Trophoblast cell (in vitro differentiated cells and primary cell): ENCODE data around the gene DENND2D.

Experiments
- DNase-seq, 2 donors: peaks; one replicate each; pipeline ENCODE4 v3.0.0-alpha.2; 2016
- H2AFZ ChIP-seq: 2 replicates; pipeline ENCODE4 v1.6.1; 2013; ENCODE audit warnings: low read length, moderate library complexity, mild to moderate bottlenecking; ENCODE audit not compliant: insufficient read depth, poor library complexity
- H2AK5ac ChIP-seq: 2 replicates; pipeline ENCODE4 v1.6.1; 2013; ENCODE audit warnings: mild to moderate bottlenecking, low read length
- H2BK120ac ChIP-seq: 2 replicates; pipeline ENCODE4 v1.6.1; 2013; ENCODE audit warnings: low read length, mild to moderate bottlenecking, moderate library complexity; ENCODE audit not compliant: insufficient read depth, poor library complexity
- H2BK12ac ChIP-seq: 2 replicates; pipeline ENCODE4 v1.6.1; 2013; ENCODE audit warnings: mild to moderate bottlenecking, low read length, moderate library complexity
- H2BK5ac ChIP-seq: 2 replicates; pipeline ENCODE4 v1.6.1; 2013; ENCODE audit warnings: low read length, low read depth, moderate library complexity, mild to moderate bottlenecking; ENCODE audit not compliant: poor library complexity
- H3K14ac ChIP-seq: 2 replicates; pipeline ENCODE4 v1.6.1; 2013; ENCODE audit warnings: mild to moderate bottlenecking, low read length
- H3K18ac ChIP-seq: 2 replicates; pipeline ENCODE4 v1.6.1; 2013; ENCODE audit warnings: mild to moderate bottlenecking, low read length
- H3K23ac ChIP-seq: 2 replicates; pipeline ENCODE4 v1.6.1; 2013; ENCODE audit warnings: low read length
- H3K27ac ChIP-seq: 2 replicates; pipeline ENCODE4 v1.5.1; 2013; ENCODE audit warnings: low read depth, mild to moderate bottlenecking, inconsistent platforms, low read length, moderate library complexity
- H3K27me3 ChIP-seq: 2 replicates; pipeline ENCODE4 v1.6.1; 2013; ENCODE audit warnings: inconsistent platforms, mild to moderate bottlenecking, low read length, moderate library complexity; ENCODE audit not compliant: insufficient read depth
- H3K36me3 ChIP-seq, 2 experiments: 1 replicate in 1 of 2; 2 replicates in 1 of 2; pipeline ENCODE4 v1.6.1; 2013; ENCODE audit warnings: low read length in 2 of 2, mild to moderate bottlenecking in 2 of 2, moderate library complexity in 1 of 2; ENCODE audit not compliant: insufficient read depth in 2 of 2, control insufficient read depth in 1 of 2
- H3K4ac ChIP-seq: 2 replicates; pipeline ENCODE4 v1.6.1; 2013; ENCODE audit warnings: low read depth, mild to moderate bottlenecking, low read length, moderate library complexity
- H3K4me1 ChIP-seq, 2 experiments: 1 replicate in 1 of 2; 2 replicates in 1 of 2; pipeline ENCODE4 v1.6.1; 2013; ENCODE audit warnings: low read length in 2 of 2, mild to moderate bottlenecking in 2 of 2, moderate library complexity in 1 of 2; ENCODE audit not compliant: insufficient read depth in 2 of 2, control insufficient read depth in 1 of 2
- H3K4me2 ChIP-seq: 2 replicates; pipeline ENCODE4 v1.6.1; 2013; ENCODE audit warnings: inconsistent platforms, mild to moderate bottlenecking, low read length, moderate library complexity
- H3K4me3 ChIP-seq: 2 replicates; pipeline ENCODE4 v1.5.1; 2013; ENCODE audit warnings: mild to moderate bottlenecking, low read depth, low read length, inconsistent platforms
- H3K79me1 ChIP-seq: one replicate; pipeline ENCODE4 v1.6.1; 2013; ENCODE audit warnings: low read length
- H3K79me2 ChIP-seq: 2 replicates; pipeline ENCODE4 v1.6.1; 2013; ENCODE audit warnings: low read length, mild to moderate bottlenecking; ENCODE audit not compliant: control insufficient read depth, insufficient read depth, poor library complexity
- H3K9ac ChIP-seq: 2 replicates; pipeline ENCODE4 v1.6.1; 2013; ENCODE audit warnings: mild to moderate bottlenecking, low read length
- H3K9me3 ChIP-seq: 2 replicates; pipeline ENCODE4 v1.6.1; 2013; ENCODE audit warnings: low read depth, mild to moderate bottlenecking, control low read depth, inconsistent platforms, low read length; ENCODE audit not compliant: insufficient read depth
- H4K12ac ChIP-seq: 2 replicates; pipeline ENCODE4 v1.6.1; 2013; ENCODE audit warnings: low read depth, mild to moderate bottlenecking, low read length, moderate library complexity
- H4K8ac ChIP-seq: 2 replicates; pipeline ENCODE4 v1.6.1; 2013; ENCODE audit warnings: low read depth, mild to moderate bottlenecking, low read length, moderate library complexity
- H4K91ac ChIP-seq: one replicate; pipeline ENCODE4 v1.6.1; 2013; ENCODE audit warnings: low read depth, mild to moderate bottlenecking, low read length, moderate library complexity
- WGBS: extraction: QIAGEN DNeasy Blood & Tissue Kit; methylation state at CpG from one replicate; pipeline ENCODE4 v1.1.7; 2013; ENCODE audit warnings: missing lambda C conversion rate; ENCODE audit not compliant: insufficient read length, insufficient coverage; ENCODE audit errors: extremely low coverage; 5-methylcytosine and 5-hydroxymethylcytosine counted together

DENND2D gene

GRCh38 chr1:111209622-111210021, 9.2 kb upstream of the DENND2D start:
- no peak overlapping the region for H3K4ac ChIP-seq
- no peak overlapping the region for H2BK120ac ChIP-seq
- H3K27ac ChIP-seq = no peak overlapping the region

GRCh38 chr1:111208921-111209320, 8.5 kb upstream of the DENND2D start:
- no CpG with 5 or more reads among the region's 1 CpG for WGBS
- Histone ChIP-seq H3K9ac (no peak overlapping the region), H3K9me3 (no peaks in the 10 kb centered on the region), H2AK5ac (peak overlapping the region; percentile 53), H3K36me3 (no peaks in the 10 kb centered on the region), H4K91ac (no peak overlapping the region), H4K12ac (no peak overlapping the region), H2BK12ac (peak overlapping the region; percentile 71), H3K18ac (no peak overlapping the region), H3K23ac (no peak overlapping the region), H3K4me3 (no peak overlapping the region), H3K27me3 (no peaks in the 10 kb centered on the region), H4K8ac (no peak overlapping the region), H3K4ac (no peak overlapping the region), H3K14ac (no peak overlapping the region), H3K4me1 (peaks cover 7 to 10% of the 10 kb centered on the region in 2 experiments), H2BK5ac (no peak overlapping the region), H3K79me1 (peaks cover 22% of the 10 kb centered on the region), H3K4me2 (no peak overlapping the region), H2AFZ (no peak overlapping the region), H3K79me2 (no peaks in the 10 kb centered on the region), H2BK120ac (peak overlapping the region; percentile 41), H3K27ac (no peak overlapping the region)
- peak; percentile 92 to 93 for DNase-seq

More at GRCh38 chr1:111209622-111210021, 9.2 kb upstream of the DENND2D start:
- Histone ChIP-seq H3K9me3 (no peaks in the 10 kb centered on the region), H3K4me1 (peaks cover 13 to 16% of the 10 kb centered on the region in 2 experiments), H2BK5ac (no peak overlapping the region), H3K23ac (no peak overlapping the region), H3K14ac (no peak overlapping the region), H4K8ac (no peak overlapping the region), H4K91ac (no peak overlapping the region), H2AK5ac (no peak overlapping the region), H3K4me3 (no peak overlapping the region), H3K79me2 (peaks cover 3% of the 10 kb centered on the region), H3K36me3 (no peaks in the 10 kb centered on the region), H3K27me3 (no peaks in the 10 kb centered on the region), H3K4me2 (no peak overlapping the region), H3K79me1 (peaks cover 20% of the 10 kb centered on the region), H4K12ac (no peak overlapping the region), H2BK12ac (no peak overlapping the region), H3K9ac (no peak overlapping the region), H3K18ac (no peak overlapping the region), H2AFZ (no peak overlapping the region)
- WGBS = no CpG with 5 or more reads among the region's 4 CpGs
- DNase-seq = no peak

GRCh38 chr1:111205714-111206050, 5.2 kb upstream of the DENND2D start:
- Histone ChIP-seq H3K79me1 (peaks cover 29% of the 10 kb centered on the region), H2BK12ac (no peak overlapping the region), H3K27ac (no peak overlapping the region), H3K4me3 (no peak overlapping the region), H3K4me1 (peaks cover 16 to 22% of the 10 kb centered on the region in 2 experiments), H3K23ac (no peak overlapping the region), H4K12ac (no peak overlapping the region), H3K27me3 (no peaks in the 10 kb centered on the region), H3K4ac (no peak overlapping the region), H3K18ac (no peak overlapping the region), H3K9me3 (no peaks in the 10 kb centered on the region), H4K8ac (no peak overlapping the region), H3K36me3 (no peaks in the 10 kb centered on the region), H2BK5ac (no peak overlapping the region), H4K91ac (no peak overlapping the region), H3K79me2 (peaks cover 2% of the 10 kb centered on the region), H2AK5ac (no peak overlapping the region), H3K9ac (no peak overlapping the region), H2AFZ (no peak overlapping the region), H2BK120ac (no peak overlapping the region), H3K14ac (no peak overlapping the region), H3K4me2 (no peak overlapping the region)
- DNase-seq = peak in 1 of 2 donors; percentile 16
- no CpG with 5 or more reads among the region's 2 CpGs for WGBS

GRCh38 chr1:111204983-111205713, 4.7 kb upstream of the DENND2D start:
- no peak overlapping the region for H2AFZ ChIP-seq
- peak overlapping the region; percentile 84 for H4K91ac ChIP-seq
- H3K18ac ChIP-seq = no peak overlapping the region
- H3K79me1 ChIP-seq = peaks cover 34% of the 10 kb centered on the region
- no peaks in the 10 kb centered on the region for H3K9me3 ChIP-seq
- H3K9ac ChIP-seq = no peak overlapping the region
- H2BK120ac ChIP-seq = peak overlapping the region; percentile 70
- H4K8ac ChIP-seq = peak overlapping the region; percentile 45
- H4K12ac ChIP-seq = no peak overlapping the region
- no peak overlapping the region for H3K4me3 ChIP-seq
- H3K27ac ChIP-seq = peak overlapping the region; percentile 4
- H3K27me3 ChIP-seq = no peaks in the 10 kb centered on the region
- peak overlapping the region; percentile 69 for H2BK12ac ChIP-seq
- H3K36me3 ChIP-seq = no peaks in the 10 kb centered on the region
- no peak overlapping the region for H3K4ac ChIP-seq
- peak overlapping the region; percentile 15 for H2AK5ac ChIP-seq
- peak overlapping the region; percentile 59 for H2BK5ac ChIP-seq
- peaks cover 16 to 25% of the 10 kb centered on the region in 2 experiments for H3K4me1 ChIP-seq
- peak overlapping the region; percentile 46 for H3K14ac ChIP-seq
- no peak overlapping the region for H3K4me2 ChIP-seq
- DNase-seq = no peak
- peaks cover 2% of the 10 kb centered on the region for H3K79me2 ChIP-seq
- H3K23ac ChIP-seq = no peak overlapping the region
- no CpG with 5 or more reads among the region's 9 CpGs for WGBS
